Gastrocnemius medialis (tissue), 4 donors: ENCODE measurements around the gene LINC00305. TPM values are rescaled to one million over a fixed set of nuclear protein-coding genes. Genes with fewer than 3 reads are reported as not detected.

Experiments used
- ATAC-seq, 2 donors: fragments of 150-250 bp; one replicate each; pipeline ENCODE4 v1.9.1; 2016
- DNase-seq, 2 donors: peaks; one replicate each; pipeline ENCODE4 v3.0.0-alpha.2; 2019
- H3K27ac ChIP-seq, 4 donors: fragments of 200-600 bp; sonication (generic); 1 replicate in 1 of 4; 2 replicates in 3 of 4; pipeline ENCODE4 v1.5.1; 2016 to 2018; ENCODE audit warnings: mild to moderate bottlenecking in 2 of 4, moderate library complexity in 1 of 4
- H3K27me3 ChIP-seq, 3 donors: fragments of 200-600 bp; sonication (generic) in 2 of 3; 1 replicate in 1 of 3; 2 replicates in 2 of 3; pipeline versions ENCODE4 v1.5.1 to v1.6.0; 2016 to 2019; ENCODE audit warnings: mild to moderate bottlenecking in 1 of 3, moderate library complexity in 1 of 3
- H3K36me3 ChIP-seq, 2 donors: fragments of 200-600 bp; sonication (generic) in 1 of 2; one replicate each; pipeline ENCODE4 v1.5.1; 2017 to 2018
- H3K4me1 ChIP-seq, 2 donors: fragments of 200-600 bp; sonication (generic) in 1 of 2; one replicate each; pipeline ENCODE4 v1.5.1; 2016 to 2017; ENCODE audit warnings: mild to moderate bottlenecking in 2 of 2
- H3K4me3 ChIP-seq, 4 donors: fragments of 200-600 bp; sonication (generic) in 3 of 4; 1 replicate in 1 of 4; 2 replicates in 3 of 4; pipeline ENCODE4 v1.5.1; 2016 to 2019; ENCODE audit warnings: mild to moderate bottlenecking in 2 of 4
- H3K9me3 ChIP-seq, 3 donors: fragments of 200-600 bp; sonication (generic) in 2 of 3; 1 replicate in 1 of 3; 2 replicates in 2 of 3; pipeline ENCODE4 v1.5.1; 2016 to 2019
- POLR2A ChIP-seq, 2 donors: fragments of 450-650 bp; IDR thresholded peaks; one replicate each; pipeline ENCODE4 v1.6.1; 2017; ENCODE audit warnings: antibody characterized with exemption in 2 of 2, mild to moderate bottlenecking in 2 of 2, moderate library complexity in 2 of 2
- in situ Hi-C, 4 donors: fragments of 200-750 bp; cut with MboI; loops; one replicate each; pipeline versions ENCODE4 v1.15.0 to v1.8.0; 2017; ENCODE audit warnings: low sequenced_read_pairs in 4 of 4
- intact Hi-C: fragments of 100-400 bp; cut with DNase I; formaldehyde crosslinking; loops from one replicate; pipeline ENCODE4 v1.15.1; 2023; ENCODE audit warnings: low total_unique reads
- total RNA-seq, 4 donors: library from RNA; depleted of rRNA; stranded (reverse); fragments of >200 nt; gene quantifications; one replicate each; pipeline versions ENCODE4 v1.1.0 to v1.2.3, GENCODE V29; 2016
- TF ChIP-seq, protein P1 (sequence below), 5 experiments: fragments of 450-650 bp in 3 of 5; fragments of 200-600 bp in 2 of 5; sonication (generic) in 2 of 5; IDR thresholded peaks in 4 of 5; conservative IDR thresholded peaks in 1 of 5; 1 replicate in 4 of 5; 2 replicates in 1 of 5; pipeline ENCODE4 v1.5.1; 2016 to 2019; ENCODE audit warnings: antibody characterized with exemption in 5 of 5, mild to moderate bottlenecking in 3 of 5, moderate library complexity in 3 of 5

The LINC00305 gene
- total RNA-seq, 4 donors from 2014 or later: not detected

DNA sequence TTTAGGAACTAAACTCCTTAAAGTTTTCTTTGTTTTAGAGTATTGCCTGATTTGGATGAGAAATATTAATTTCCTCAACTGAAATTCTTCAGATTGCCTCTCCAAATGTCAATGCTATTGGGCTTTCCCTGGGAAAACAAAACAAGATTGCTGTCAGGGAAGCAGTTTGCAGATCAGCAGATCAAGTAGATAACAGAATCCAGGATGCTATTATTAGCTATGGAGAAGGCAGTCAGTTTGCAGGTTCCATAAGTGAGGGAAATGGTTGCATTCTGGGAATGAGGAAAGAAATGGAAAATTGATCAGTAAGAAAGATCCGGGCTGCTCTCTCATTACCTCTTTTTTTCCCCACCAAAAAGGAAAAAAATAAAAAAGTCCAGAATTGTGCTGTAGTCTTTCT is 11.0 kb downstream of the LINC00305 start:
- Histone ChIP-seq H3K27me3 (no peaks in the 10 kb centered on the region), H3K4me1 (no peaks in the 10 kb centered on the region), H3K9me3 (no peaks in the 10 kb centered on the region), H3K4me3 (no peak overlapping the region), H3K27ac (no peak overlapping the region), H3K36me3 (no peaks in the 10 kb centered on the region)
- intact Hi-C loops (no loop called here), in situ Hi-C loops (no loop called here)
- no peak for ATAC-seq
- DNase-seq: no peak
- TF ChIP-seq, protein P1, sequence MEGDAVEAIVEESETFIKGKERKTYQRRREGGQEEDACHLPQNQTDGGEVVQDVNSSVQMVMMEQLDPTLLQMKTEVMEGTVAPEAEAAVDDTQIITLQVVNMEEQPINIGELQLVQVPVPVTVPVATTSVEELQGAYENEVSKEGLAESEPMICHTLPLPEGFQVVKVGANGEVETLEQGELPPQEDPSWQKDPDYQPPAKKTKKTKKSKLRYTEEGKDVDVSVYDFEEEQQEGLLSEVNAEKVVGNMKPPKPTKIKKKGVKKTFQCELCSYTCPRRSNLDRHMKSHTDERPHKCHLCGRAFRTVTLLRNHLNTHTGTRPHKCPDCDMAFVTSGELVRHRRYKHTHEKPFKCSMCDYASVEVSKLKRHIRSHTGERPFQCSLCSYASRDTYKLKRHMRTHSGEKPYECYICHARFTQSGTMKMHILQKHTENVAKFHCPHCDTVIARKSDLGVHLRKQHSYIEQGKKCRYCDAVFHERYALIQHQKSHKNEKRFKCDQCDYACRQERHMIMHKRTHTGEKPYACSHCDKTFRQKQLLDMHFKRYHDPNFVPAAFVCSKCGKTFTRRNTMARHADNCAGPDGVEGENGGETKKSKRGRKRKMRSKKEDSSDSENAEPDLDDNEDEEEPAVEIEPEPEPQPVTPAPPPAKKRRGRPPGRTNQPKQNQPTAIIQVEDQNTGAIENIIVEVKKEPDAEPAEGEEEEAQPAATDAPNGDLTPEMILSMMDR (IDR thresholded peaks at IDR 0.05 in 4 of 5, conservative IDR thresholded peaks at IDR 0.05 in 1 of 5): no peak
- TF ChIP-seq POLR2A (IDR thresholded peaks at IDR 0.05): no peak

DNA sequence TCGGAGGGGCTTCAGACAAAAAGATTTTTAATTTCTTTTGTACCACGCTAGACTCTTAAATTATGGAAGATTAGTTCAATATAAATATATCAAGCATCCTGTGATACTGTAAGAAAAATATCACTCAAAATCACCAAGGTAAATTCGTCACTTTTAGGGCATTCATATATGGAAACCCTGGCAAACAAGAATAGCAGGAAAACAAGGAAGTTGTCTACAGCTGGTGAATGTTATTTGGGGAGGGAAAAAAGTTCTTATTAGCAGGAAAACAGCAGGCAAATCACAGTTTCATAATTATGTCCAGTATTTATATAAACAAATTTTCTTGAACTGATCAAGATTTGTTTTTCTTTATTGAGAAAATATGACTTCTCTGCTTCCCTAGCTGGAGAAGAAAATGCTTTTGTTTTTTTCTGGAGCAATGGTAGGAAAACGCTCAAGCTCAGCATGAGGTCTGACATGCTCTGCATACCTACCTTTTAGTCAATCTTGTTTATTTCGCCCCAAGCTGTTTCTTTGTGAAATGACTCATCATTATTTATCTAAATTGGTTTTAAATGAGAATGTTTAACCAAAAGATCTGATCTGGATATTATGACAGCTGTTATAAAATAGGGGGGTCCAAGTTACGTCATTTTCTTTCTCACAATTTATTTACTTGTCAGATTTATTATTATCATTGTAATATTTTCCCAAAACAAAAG is 14.7 kb downstream of the LINC00305 start:
- TF ChIP-seq POLR2A (IDR thresholded peaks at IDR 0.05): no peak
- TF ChIP-seq, protein P1 (IDR thresholded peaks at IDR 0.05 in 4 of 5, conservative IDR thresholded peaks at IDR 0.05 in 1 of 5): no peak
- Histone ChIP-seq H3K36me3 (no peaks in the 10 kb centered on the region), H3K4me1 (no peaks in the 10 kb centered on the region), H3K4me3 (no peak overlapping the region), H3K27ac (no peak overlapping the region), H3K9me3 (no peaks in the 10 kb centered on the region), H3K27me3 (no peaks in the 10 kb centered on the region)
- ATAC-seq (no peak), DNase-seq (no peak)
- intact Hi-C loops: no loop called here
- in situ Hi-C loops: no loop called here

DNA sequence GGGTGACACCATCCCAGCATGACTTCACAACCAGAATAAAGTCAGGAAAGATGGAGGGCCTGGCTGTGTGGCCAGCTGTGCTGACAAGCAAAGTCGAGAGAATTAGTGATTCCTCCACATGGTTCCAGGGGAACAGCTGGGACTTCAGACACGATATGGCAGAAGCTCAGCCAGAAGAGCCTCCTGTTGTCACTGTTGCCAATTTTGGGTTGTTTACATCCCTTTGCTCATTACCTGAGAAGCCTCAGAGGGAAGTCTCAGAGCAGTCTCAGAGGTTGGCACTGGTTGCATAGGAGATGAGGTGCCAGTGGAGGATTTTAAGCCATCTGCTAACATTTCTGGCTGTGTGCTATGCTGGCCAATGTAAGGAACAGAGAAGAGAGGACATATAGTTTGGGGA is 16.0 kb downstream of the LINC00305 start:
- TF ChIP-seq POLR2A (IDR thresholded peaks at IDR 0.05): no peak
- TF ChIP-seq, protein P1 (IDR thresholded peaks at IDR 0.05 in 4 of 5, conservative IDR thresholded peaks at IDR 0.05 in 1 of 5): no peak
- intact Hi-C loops: no loop called here

DNA sequence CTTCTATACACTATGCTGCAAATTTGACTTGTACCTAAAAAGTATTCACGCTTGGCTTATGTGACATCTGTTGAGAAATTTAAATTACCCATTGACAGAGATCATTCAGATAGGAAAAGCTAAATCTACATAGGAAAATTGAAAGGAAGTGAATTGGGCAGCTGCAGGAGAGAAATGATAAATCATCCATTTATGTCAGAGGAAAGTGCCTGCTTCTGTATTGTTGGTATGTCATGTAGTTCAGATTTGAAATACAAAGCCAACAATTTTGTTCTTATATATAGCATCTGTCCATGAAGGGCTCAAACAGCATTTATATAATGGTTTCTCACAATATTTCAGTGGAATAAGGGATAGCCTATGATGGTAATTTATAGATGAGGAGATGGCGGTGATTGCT is 17.6 kb downstream of the LINC00305 start:
- H3K27ac ChIP-seq: no peak overlapping the region
- H3K27me3 ChIP-seq: no peaks in the 10 kb centered on the region
- no peaks in the 10 kb centered on the region for H3K9me3 ChIP-seq
- in situ Hi-C loops (no loop called here), intact Hi-C loops (no loop called here)
- H3K4me1 ChIP-seq: no peaks in the 10 kb centered on the region
- H3K4me3 ChIP-seq: no peak overlapping the region
- TF ChIP-seq POLR2A (IDR thresholded peaks at IDR 0.05): no peak
- TF ChIP-seq, protein P1 (IDR thresholded peaks at IDR 0.05 in 4 of 5, conservative IDR thresholded peaks at IDR 0.05 in 1 of 5): no peak
- ATAC-seq (no peak), DNase-seq (no peak)
- no peaks in the 10 kb centered on the region for H3K36me3 ChIP-seq

More for the DNA sequence above, 16.0 kb downstream of the LINC00305 start:
- in situ Hi-C loops: no loop called here
- H3K9me3 ChIP-seq: no peaks in the 10 kb centered on the region
- H3K4me3 ChIP-seq: no peak overlapping the region
- H3K4me1 ChIP-seq: no peaks in the 10 kb centered on the region
- no peak overlapping the region for H3K27ac ChIP-seq
- no peaks in the 10 kb centered on the region for H3K36me3 ChIP-seq
- no peaks in the 10 kb centered on the region for H3K27me3 ChIP-seq
- ATAC-seq (no peak), DNase-seq (no peak)

DNA sequence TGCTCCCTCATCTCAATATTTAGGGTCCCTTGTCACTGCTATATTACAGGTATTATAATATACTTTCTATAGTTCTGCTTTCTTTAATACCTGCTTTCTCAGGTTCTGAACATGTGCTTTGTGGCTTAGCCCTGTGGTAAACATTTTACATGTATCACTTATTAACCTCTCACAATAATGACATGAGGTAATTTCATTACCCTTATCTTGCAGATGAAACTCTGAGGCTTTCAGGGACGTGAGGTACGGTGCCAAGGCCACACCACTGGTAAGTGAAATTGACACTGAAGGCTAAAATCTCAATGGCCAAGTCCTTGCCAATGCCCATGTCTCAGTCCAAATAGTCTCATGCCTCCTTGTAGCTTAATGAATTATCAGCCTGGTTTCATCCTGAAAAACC is 21.7 kb downstream of the LINC00305 start:
- H3K27ac ChIP-seq: no peak overlapping the region
- H3K4me3 ChIP-seq: no peak overlapping the region
- H3K36me3 ChIP-seq: no peaks in the 10 kb centered on the region
- no peak for TF ChIP-seq POLR2A (IDR thresholded peaks at IDR 0.05)
- TF ChIP-seq, protein P1 (IDR thresholded peaks at IDR 0.05 in 4 of 5, conservative IDR thresholded peaks at IDR 0.05 in 1 of 5): no peak
- no peaks in the 10 kb centered on the region for H3K27me3 ChIP-seq
- ATAC-seq: no peak
- H3K4me1 ChIP-seq: no peaks in the 10 kb centered on the region
- intact Hi-C loops: no loop called here
- in situ Hi-C loops: no loop called here
- H3K9me3 ChIP-seq: no peaks in the 10 kb centered on the region
- no peak for DNase-seq
